Left lobe of liver (tissue), 2 donors: Measurements from ENCODE around the gene CNTFR. TPM values are rescaled to one million over a fixed set of nuclear protein-coding genes. Genes with fewer than 3 reads are reported as not detected.

Experiments used
- ATAC-seq: fragments of 200-7000 bp; cut with Tn5 transposase; one replicate; pipeline ENCODE4 v1.9.1; 2020; ENCODE audit warnings: mild to moderate bottlenecking, moderate library complexity
- DNase-seq: peaks from one replicate; pipeline ENCODE4 v3.0.0-alpha.2; 2020; ENCODE audit warnings: low spot score
- total RNA-seq: library from RNA; stranded (reverse); gene quantifications from one replicate; pipeline ENCODE4 v1.2.1, GENCODE V29; 2021
- donor health status: DM: no; HTN: no; CAD: no; lungs with moderate emphysema.
- donor health status: DM: no; HTN: yes; CAD: no.

The CNTFR gene
- total RNA-seq, 1 donor from 2014 or later, result 13.0 TPM

GRCh38 chr9:34512131-34513078 lies 77.1 kb downstream of the CNTFR start:
- ATAC-seq, result peak; percentile 92
- no peak for DNase-seq

GRCh38 chr9:34510497-34511468 lies 78.7 kb downstream of the CNTFR start:
- DNase-seq (no peak), ATAC-seq (no peak)

- ATAC-seq (no peak), DNase-seq (no peak)
Observed at GRCh38 chr9:34508951-34509350, 80.6 kb downstream of the CNTFR start.

DNA sequence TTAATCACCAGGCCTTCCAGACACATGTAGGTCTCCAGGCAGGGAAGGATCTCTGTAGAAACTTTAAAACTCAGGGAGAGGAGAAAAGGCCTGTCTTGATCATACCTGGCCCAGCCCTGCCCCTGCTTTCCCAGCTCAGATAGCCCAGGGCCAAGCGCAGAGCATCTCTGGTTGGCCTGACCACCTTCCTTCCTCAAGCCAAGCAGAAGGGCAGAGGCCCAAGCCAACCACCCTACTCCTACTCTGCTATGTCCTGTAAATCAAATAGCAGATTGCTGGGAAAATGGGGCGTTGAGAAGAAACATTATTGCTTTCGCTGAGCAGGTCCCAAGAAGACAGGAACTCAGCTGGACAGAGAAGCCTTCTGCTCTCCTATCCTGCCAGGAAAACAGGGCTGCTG lies 81.1 kb downstream of the CNTFR start:
- ATAC-seq (no peak), DNase-seq (no peak)

DNA sequence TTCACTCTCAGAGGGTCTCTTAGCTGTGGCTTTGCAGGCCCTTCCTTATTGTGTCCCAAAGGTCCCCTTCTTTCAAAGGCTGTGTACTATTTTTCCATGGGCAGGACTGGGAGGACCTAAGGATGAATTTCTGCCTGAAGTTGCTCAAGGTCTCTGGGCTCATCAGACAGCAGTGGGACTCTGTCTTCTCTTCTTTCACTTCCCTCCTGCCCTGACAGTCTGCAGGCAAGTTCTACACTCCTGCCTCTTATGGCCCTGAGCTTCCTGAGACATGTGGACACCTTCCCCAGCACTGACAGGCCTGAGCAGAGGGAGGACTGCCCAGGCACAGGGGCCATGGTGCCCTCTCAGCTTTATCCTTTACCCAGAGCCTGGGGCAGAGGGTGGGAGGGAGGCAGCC lies 81.6 kb downstream of the CNTFR start:
- DNase-seq (no peak), ATAC-seq (no peak)

GRCh38 chr9:34507556-34507955 lies 82.0 kb downstream of the CNTFR start:
- ATAC-seq (no peak), DNase-seq (no peak)

DNA sequence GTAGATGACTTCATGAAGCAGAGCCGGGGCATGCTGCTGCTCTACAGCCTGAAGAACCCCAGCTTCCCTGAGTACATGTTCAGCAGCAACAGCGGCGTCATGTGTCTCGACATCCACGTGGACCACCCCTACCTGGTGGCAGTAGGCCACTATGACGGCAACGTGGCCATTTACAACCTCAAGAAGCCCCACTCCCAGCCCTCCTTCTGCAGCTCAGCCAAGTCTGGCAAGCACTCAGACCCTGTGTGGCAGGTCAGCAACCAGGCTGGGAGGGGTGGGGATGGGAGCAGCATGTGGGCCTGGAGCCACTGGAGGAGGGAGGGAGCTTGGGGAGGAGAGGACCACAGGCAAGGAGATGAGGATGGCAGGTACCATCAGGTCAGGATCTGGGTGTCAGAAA lies 82.9 kb downstream of the CNTFR start:
- DNase-seq (no peak), ATAC-seq (no peak)

- ATAC-seq, result no peak
- DNase-seq, result no peak
Observed at GRCh38 chr9:34505370-34506120, 84.0 kb downstream of the CNTFR start.

DNA sequence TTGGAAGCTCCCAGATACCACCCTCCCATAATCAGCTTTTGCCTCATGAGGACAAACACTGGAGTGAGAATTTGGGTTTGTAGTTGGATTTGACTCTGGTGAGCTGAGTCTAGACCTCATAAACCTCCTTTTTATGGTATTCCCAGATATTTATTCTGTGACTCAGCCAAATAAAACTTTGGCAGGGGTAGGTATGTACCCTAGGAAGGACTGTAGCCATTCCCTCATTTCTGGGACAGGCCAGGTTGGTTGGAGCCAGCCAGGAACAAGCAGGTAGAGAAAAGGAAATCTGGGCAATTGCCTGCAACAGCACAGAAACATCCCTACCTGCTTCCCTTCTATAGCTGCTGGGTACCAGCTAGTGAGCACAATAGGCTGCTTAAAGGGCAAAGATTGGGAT lies 86.1 kb downstream of the CNTFR start:
- no peak for ATAC-seq
- no peak for DNase-seq

GRCh38 chr9:34502891-34503290 lies 86.6 kb downstream of the CNTFR start:
- ATAC-seq, result peak; percentile 29
- DNase-seq, result no peak

- DNase-seq, result no peak
Observed at GRCh38 chr9:34502471-34502870, 87.1 kb downstream of the CNTFR start.

DNA sequence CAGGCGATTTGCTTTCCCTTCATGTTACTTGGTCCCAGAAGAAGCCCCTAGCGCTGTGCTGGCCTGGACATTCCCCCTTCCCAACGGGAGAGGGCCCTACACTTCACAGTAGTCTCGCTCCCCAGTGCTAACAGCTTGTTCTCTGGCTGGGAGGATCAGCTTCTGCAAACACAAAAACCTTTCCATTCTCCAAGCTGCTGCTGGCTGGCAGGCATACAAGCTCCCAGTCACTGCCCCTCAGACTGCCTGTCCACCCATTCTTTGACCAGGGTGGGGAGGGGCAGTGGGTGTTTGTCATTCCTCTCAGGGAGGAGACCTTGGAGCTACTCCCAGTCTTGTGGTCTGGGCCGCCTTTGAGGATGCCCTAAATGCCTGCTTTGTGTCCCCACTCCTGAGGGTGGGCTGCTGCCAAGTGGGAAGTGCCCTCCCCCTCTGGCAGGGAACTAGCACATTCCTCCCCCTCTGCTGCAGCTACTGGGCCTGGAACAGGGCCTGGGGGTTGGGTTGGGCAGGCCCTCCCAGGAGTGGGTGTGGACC lies 87.6 kb downstream of the CNTFR start:
- DNase-seq, result no peak
- peak; percentile 19 for ATAC-seq

More at GRCh38 chr9:34502471-34502870, 87.1 kb downstream of the CNTFR start:
- ATAC-seq, result no peak

Other genes starting within 250 kb of the CNTFR start
- gene MYORG, start 212.8 kb downstream of the CNTFR start, total RNA-seq, result 76.2 TPM
- 5.9 TPM for gene FAM219A, start 131.2 kb downstream of the CNTFR start, total RNA-seq
- not detected for gene DNAI1, start 130.9 kb downstream of the CNTFR start, total RNA-seq
- 3.9 TPM for gene ENHO, start 66.7 kb downstream of the CNTFR start, total RNA-seq
- gene RPP25L, start 22.4 kb upstream of the CNTFR start, total RNA-seq, result 25.5 TPM
- 31.4 TPM for gene DCTN3, start 30.8 kb upstream of the CNTFR start, total RNA-seq
- 8.8 TPM for gene ARID3C, start 39.3 kb upstream of the CNTFR start, total RNA-seq
- gene SIGMAR1, start 48.1 kb upstream of the CNTFR start, total RNA-seq, result 139 TPM
- 123 TPM for gene GALT, start 57.0 kb upstream of the CNTFR start, total RNA-seq
- gene IL11RA, start 62.5 kb upstream of the CNTFR start, total RNA-seq, result 26.5 TPM
- gene CCL27, start 72.9 kb upstream of the CNTFR start, total RNA-seq, result not detected
- 0.63 TPM for gene CCL19, start 101.6 kb upstream of the CNTFR start, total RNA-seq
- 1.7 TPM for gene CCL21, start 120.4 kb upstream of the CNTFR start, total RNA-seq